ENCODE data around the gene UPB1. TPM values are rescaled to one million over a fixed set of nuclear protein-coding genes. Genes with fewer than 3 reads are reported as not detected.

UPB1 gene
- total RNA-seq, 2 donors from 2014 or later = 0.05 to 5.0 TPM

DNA sequence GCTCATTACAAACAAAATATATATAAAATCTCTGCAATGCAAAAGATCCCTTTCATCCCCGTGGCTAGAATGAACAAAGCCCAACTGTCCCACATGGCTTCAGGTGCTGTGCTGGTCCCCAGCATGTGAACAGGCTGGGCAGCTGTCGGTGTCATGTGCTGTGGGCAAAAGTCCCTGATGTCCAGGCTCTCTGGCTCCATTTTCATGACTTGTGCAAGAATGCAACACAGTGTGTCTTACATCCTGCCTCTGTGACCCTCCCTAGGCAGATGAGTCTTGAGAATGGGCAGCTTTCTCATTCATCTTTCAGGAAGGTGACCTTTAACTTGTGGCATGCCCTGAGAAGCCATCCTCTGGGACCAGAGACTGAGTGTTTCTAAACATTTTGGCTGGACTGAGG, 45.3 kb downstream of the UPB1 start:
- H3K9me3 ChIP-seq = no peaks in the 10 kb centered on the region
- intact Hi-C loops (cut with DNase I) = no loop called here
- H3K4me1 ChIP-seq (replicated peaks) = peaks cover 20% of the 10 kb centered on the region
- 78% methylated on average over 2 of the region's 2 CpGs for WGBS
- H3K4me3 ChIP-seq = no peak overlapping the region
- no peaks in the 10 kb centered on the region for H3K27me3 ChIP-seq (replicated peaks; ENCODE audit: insufficient read depth)
- no peak for DNase-seq (ENCODE audit: low spot score)
- TF ChIP-seq POLR2A (IDR thresholded peaks at IDR 0.05) (no peak), POLR2AphosphoS5 (IDR thresholded peaks at IDR 0.05) (no peak)
- TF ChIP-seq, protein P1, sequence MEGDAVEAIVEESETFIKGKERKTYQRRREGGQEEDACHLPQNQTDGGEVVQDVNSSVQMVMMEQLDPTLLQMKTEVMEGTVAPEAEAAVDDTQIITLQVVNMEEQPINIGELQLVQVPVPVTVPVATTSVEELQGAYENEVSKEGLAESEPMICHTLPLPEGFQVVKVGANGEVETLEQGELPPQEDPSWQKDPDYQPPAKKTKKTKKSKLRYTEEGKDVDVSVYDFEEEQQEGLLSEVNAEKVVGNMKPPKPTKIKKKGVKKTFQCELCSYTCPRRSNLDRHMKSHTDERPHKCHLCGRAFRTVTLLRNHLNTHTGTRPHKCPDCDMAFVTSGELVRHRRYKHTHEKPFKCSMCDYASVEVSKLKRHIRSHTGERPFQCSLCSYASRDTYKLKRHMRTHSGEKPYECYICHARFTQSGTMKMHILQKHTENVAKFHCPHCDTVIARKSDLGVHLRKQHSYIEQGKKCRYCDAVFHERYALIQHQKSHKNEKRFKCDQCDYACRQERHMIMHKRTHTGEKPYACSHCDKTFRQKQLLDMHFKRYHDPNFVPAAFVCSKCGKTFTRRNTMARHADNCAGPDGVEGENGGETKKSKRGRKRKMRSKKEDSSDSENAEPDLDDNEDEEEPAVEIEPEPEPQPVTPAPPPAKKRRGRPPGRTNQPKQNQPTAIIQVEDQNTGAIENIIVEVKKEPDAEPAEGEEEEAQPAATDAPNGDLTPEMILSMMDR (IDR thresholded peaks at IDR 0.05) = no peak
- H3K36me3 ChIP-seq = peaks cover 14 to 18% of the 10 kb centered on the region in 2 donors
- H3K27ac ChIP-seq = no peak overlapping the region

DNA sequence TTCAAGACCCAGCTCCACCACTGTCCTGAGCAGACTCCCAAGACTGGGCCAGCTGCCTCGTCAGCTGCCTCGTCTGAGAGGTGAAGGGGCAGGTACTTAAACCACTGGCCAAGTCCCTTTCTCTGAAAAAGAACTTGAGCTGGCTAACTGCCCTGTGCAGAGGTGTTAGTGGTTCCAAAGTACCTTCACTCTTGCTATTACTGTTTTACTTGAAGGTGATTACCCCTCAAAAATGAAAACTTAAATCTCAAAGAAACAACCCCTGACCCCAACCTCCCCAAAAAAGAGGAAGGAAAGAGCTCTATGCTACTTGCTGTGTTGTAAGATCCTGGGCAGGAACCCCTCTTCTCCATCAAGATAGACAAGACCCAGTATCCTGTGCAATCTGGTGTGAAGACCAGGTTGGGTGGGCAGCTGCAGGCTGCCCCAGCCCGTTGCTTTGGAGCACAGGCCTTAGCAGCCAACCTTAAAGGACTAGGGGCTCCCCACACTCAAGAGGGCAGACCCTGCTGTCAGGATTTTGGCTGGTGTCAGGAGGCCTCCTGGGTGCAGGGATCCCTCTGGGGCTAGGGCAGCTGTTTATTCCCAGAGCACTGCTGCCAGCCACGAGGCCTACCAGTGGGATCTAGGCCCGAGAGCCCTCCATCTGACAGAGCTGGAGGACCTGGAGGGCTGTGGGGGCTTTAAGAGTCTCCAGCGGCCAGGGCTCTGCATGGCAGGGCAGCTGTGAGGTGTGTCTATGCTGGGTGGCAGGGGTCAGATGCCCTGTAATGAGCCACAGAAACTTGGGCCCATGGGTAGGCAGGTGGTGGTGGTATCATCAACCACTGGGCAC, 46.8 kb downstream of the UPB1 start:
- intact Hi-C loops (cut with DNase I) = no loop called here
- no peak for TF ChIP-seq POLR2A (IDR thresholded peaks at IDR 0.05)
- no peak for TF ChIP-seq POLR2AphosphoS5 (IDR thresholded peaks at IDR 0.05)
- TF ChIP-seq, protein P1 (IDR thresholded peaks at IDR 0.05) = no peak
- peaks cover 20% of the 10 kb centered on the region for H3K4me1 ChIP-seq (replicated peaks)
- WGBS = 75% methylated on average over 6 of the region's 6 CpGs
- no peaks in the 10 kb centered on the region for H3K27me3 ChIP-seq (replicated peaks; ENCODE audit: insufficient read depth)
- H3K27ac ChIP-seq = peak overlapping the region in 1 of 2 donors; percentile 38
- DNase-seq (ENCODE audit: low spot score) = no peak
- H3K9me3 ChIP-seq = no peaks in the 10 kb centered on the region
- H3K36me3 ChIP-seq = peaks cover 14 to 23% of the 10 kb centered on the region in 2 donors
- H3K4me3 ChIP-seq = no peak overlapping the region

DNA sequence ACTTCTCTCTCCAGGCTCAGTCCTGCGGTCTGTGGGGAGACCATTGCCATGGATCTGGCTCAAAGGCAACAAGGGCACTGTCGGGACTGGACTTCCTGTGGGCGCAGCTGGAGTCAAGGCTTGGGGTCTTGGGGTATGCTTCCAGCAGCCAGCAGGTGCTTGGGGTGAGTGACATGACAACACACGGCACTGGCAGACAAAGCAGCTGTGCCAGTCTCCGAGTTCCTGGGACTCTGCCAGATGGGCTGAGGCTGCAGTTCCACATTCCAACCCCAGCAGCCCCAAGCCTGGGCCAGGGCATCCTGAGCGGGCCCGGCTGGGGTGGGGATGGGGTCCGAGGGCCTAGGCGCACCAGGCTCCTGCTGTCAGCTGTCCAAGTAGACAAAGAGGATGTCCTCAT, 47.5 kb downstream of the UPB1 start:
- Histone ChIP-seq H3K4me1 (replicated peaks) (peaks cover 20% of the 10 kb centered on the region), H3K4me3 (no peak overlapping the region), H3K9me3 (no peaks in the 10 kb centered on the region), H3K36me3 (peaks cover 14 to 30% of the 10 kb centered on the region in 2 donors), H3K27ac (peak overlapping the region in 1 of 2 donors; percentile 52), H3K27me3 (replicated peaks; ENCODE audit: insufficient read depth) (no peaks in the 10 kb centered on the region)
- DNase-seq (ENCODE audit: low spot score) = peak; percentile 80
- intact Hi-C loops (cut with DNase I) = no loop called here
- 44% methylated on average over 9 of the region's 9 CpGs for WGBS
- TF ChIP-seq, protein P1 (IDR thresholded peaks at IDR 0.05) = peak in 2 of 4 experiments; percentile 36 to 50
- TF ChIP-seq POLR2A (IDR thresholded peaks at IDR 0.05) = no peak
- TF ChIP-seq POLR2AphosphoS5 (IDR thresholded peaks at IDR 0.05) = peak; percentile 62

DNA sequence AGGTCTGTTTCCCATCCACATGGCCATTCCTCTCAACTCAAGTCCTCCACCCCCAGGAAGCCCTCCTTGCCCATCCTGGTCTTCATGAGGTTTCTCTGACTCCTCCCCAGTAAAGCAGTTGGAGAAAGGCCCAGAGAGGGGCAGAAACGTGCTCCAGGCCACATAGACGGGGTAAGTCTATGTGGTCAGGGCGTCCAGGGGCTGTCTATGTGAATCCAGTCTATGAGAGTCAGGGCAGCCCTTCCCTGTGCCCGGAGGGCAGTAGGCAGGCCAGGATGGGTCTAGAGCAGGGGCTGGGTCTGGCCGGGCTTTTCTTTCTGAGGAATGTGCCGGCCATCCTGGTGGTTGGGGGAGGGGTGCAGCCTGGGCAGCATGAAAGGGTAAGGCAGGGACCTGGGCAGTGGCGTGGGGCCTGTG, 48.1 kb downstream of the UPB1 start:
- intact Hi-C loops (cut with DNase I) = no loop called here
- Histone ChIP-seq H3K4me1 (replicated peaks) (peaks cover 20% of the 10 kb centered on the region), H3K9me3 (no peaks in the 10 kb centered on the region), H3K27me3 (replicated peaks; ENCODE audit: insufficient read depth) (no peaks in the 10 kb centered on the region), H3K36me3 (peaks cover 14 to 34% of the 10 kb centered on the region in 2 donors), H3K4me3 (no peak overlapping the region), H3K27ac (peak overlapping the region in 1 of 2 donors; percentile 52)
- DNase-seq (ENCODE audit: low spot score) = no peak
- TF ChIP-seq, protein P1 (IDR thresholded peaks at IDR 0.05) = no peak
- TF ChIP-seq POLR2A (IDR thresholded peaks at IDR 0.05) (no peak), POLR2AphosphoS5 (IDR thresholded peaks at IDR 0.05) (no peak)
- 74% methylated on average over 7 of the region's 7 CpGs for WGBS

Measured in prostate gland (tissue), 2 donors.